Measurements from ENCODE around the gene ALLC. TPM values are rescaled to one million over a fixed set of nuclear protein-coding genes. Genes with fewer than 3 reads are reported as not detected.
"Not testable (repeated sequence)": the region's sequence is repeated elsewhere in the genome, so short reads cannot be mapped to it uniquely, and the experiment has no call there.

The ALLC gene
- total RNA-seq: not detected in 2 replicates

DNA sequence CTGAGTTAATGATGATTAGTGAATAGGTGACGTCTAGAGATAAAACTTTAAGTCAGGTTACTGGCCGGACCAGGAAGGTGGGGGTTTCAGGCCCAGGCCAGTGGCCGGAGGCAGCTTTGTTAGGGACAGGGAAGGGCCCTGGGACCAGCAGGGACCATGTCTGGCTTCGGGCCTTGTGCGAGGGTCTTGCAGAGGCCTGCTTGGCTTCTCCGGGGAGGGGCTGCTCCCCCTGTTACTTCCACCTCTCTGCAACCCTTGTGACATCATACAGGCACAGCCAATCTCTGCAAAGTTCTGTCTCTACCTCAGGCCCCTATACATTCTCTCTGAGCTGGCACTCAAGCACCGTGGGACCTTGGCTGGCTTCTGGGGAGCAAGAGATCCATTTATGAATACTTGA, at the start of gene ALLC:
ALLC (plus strand) TSS at position 320 of the 400 bp plus-strand sequence. CDS start 12,958 bp downstream, outside the sequence.
- DNase-seq (ENCODE audit: low spot score): no peak
- no peaks in the 10 kb centered on the region for H3K9me3 Mint-ChIP-seq
- no peak within 1 kb of the TSS for H3K4me3 Mint-ChIP-seq (ENCODE audit: low read depth)
- H3K27ac Mint-ChIP-seq: no peak within 1 kb of the TSS
- no peaks in the 10 kb centered on the region for H3K27me3 Mint-ChIP-seq (ENCODE audit: low read depth)
- H3K36me3 Mint-ChIP-seq (ENCODE audit: low read depth): no peaks in the 10 kb centered on the region
- intact Hi-C loops (cut with micrococcal nuclease): no loop called here
- no peaks in the 10 kb centered on the region for H3K4me1 Mint-ChIP-seq (ENCODE audit: low read depth)

- H3K9me3 Mint-ChIP-seq: no peaks in the 10 kb centered on the region
- H3K27ac Mint-ChIP-seq: no peak overlapping the region
- DNase-seq (ENCODE audit: low spot score): peak; percentile 3
- no peaks in the 10 kb centered on the region for H3K36me3 Mint-ChIP-seq (ENCODE audit: low read depth)
- H3K4me3 Mint-ChIP-seq (ENCODE audit: low read depth): no peak overlapping the region
- H3K4me1 Mint-ChIP-seq (ENCODE audit: low read depth): peaks cover 2% of the 10 kb centered on the region
- H3K27me3 Mint-ChIP-seq (ENCODE audit: low read depth): no peaks in the 10 kb centered on the region
- intact Hi-C loops (cut with micrococcal nuclease): no loop called here
These were observed 49.4 kb upstream of the ALLC start for GRCh38 chr2:3608373-3609278.

GRCh38 chr2:3609279-3609673, 48.7 kb upstream of the ALLC start:
- not testable (repeated sequence) for H3K4me1 Mint-ChIP-seq (ENCODE audit: low read depth); H3K27ac Mint-ChIP-seq
- DNase-seq (ENCODE audit: low spot score): peak; percentile 11

GRCh38 chr2:3610415-3610814, 47.6 kb upstream of the ALLC start:
- DNase-seq (ENCODE audit: low spot score): no peak
- no peaks in the 10 kb centered on the region for H3K27me3 Mint-ChIP-seq (ENCODE audit: low read depth)

More at GRCh38 chr2:3609279-3609673, 48.7 kb upstream of the ALLC start:
- H3K27me3 Mint-ChIP-seq (ENCODE audit: low read depth); H3K9me3 Mint-ChIP-seq; intact Hi-C loops (cut with micrococcal nuclease); H3K4me3 Mint-ChIP-seq (ENCODE audit: low read depth); H3K36me3 Mint-ChIP-seq (ENCODE audit: low read depth): not testable (repeated sequence)

DNA sequence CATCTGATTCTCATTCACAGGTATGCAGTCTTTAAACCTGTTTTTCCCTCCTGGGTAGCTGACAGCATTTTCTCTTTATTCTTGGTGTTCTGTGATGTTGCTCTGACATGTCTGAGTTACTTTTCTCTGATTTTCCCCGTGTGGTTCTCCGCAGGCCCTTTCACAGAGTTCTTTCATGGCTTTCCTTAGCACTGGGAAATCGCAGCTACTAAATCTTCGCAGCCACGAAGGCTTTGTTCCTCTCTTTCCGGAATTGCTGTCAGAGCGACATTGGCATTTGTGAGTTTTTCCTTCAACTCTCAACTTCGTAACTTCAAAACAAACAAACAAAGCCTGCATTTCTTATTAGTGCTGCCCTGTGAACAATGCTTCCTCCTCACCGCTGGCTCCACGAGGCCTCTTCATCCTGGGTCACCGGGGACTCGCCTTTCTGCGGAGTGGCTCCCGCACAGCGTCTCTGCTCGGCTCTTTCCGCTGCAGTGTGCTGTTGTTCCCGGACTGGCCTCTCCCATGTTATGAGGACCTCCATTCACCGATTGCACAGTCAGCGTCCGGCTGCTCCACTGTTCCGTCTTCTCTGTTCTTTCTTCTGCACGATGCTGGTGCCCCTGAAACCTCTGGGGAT, 47.0 kb upstream of the ALLC start:
- Mint-ChIP-seq H3K4me1 (ENCODE audit: low read depth) (no peaks in the 10 kb centered on the region), H3K4me3 (ENCODE audit: low read depth) (no peak overlapping the region), H3K9me3 (no peaks in the 10 kb centered on the region), H3K27ac (no peak overlapping the region), H3K36me3 (ENCODE audit: low read depth) (no peaks in the 10 kb centered on the region), H3K27me3 (ENCODE audit: low read depth) (no peaks in the 10 kb centered on the region)
- intact Hi-C loops (cut with micrococcal nuclease): no loop called here
- DNase-seq (ENCODE audit: low spot score): peak; percentile 1

More at GRCh38 chr2:3610415-3610814, 47.6 kb upstream of the ALLC start:
- intact Hi-C loops (cut with micrococcal nuclease): no loop called here
- no peaks in the 10 kb centered on the region for H3K36me3 Mint-ChIP-seq (ENCODE audit: low read depth)
- no peak overlapping the region for H3K27ac Mint-ChIP-seq
- no peaks in the 10 kb centered on the region for H3K4me1 Mint-ChIP-seq (ENCODE audit: low read depth)
- H3K9me3 Mint-ChIP-seq: no peaks in the 10 kb centered on the region
- H3K4me3 Mint-ChIP-seq (ENCODE audit: low read depth): no peak overlapping the region

DNA sequence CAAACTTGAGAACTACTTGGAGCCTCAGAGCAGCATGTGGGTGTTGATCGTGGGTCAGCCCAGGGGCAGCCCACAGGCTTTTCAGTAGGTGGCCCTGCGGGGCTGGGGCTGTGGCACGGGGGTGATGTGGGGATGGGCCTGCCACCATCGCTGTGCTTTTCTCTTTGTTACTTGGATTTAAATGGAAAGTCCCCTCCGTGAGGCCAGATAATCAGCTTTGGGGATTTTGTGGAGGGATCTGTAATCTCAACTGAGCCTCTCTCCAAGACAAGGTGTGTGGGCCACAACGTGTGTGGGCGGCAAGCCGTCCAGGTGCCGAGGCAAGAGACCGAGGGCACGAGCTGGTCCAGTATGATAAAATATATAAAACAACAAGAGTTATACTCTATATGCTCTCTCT, 46.4 kb upstream of the ALLC start:
- intact Hi-C loops (cut with micrococcal nuclease): no loop called here
- no peak overlapping the region for H3K4me3 Mint-ChIP-seq (ENCODE audit: low read depth)
- H3K36me3 Mint-ChIP-seq (ENCODE audit: low read depth): no peaks in the 10 kb centered on the region
- no peaks in the 10 kb centered on the region for H3K4me1 Mint-ChIP-seq (ENCODE audit: low read depth)
- peak; percentile 2 for DNase-seq (ENCODE audit: low spot score)
- no peaks in the 10 kb centered on the region for H3K9me3 Mint-ChIP-seq
- H3K27me3 Mint-ChIP-seq (ENCODE audit: low read depth): no peaks in the 10 kb centered on the region
- H3K27ac Mint-ChIP-seq: no peak overlapping the region

DNA sequence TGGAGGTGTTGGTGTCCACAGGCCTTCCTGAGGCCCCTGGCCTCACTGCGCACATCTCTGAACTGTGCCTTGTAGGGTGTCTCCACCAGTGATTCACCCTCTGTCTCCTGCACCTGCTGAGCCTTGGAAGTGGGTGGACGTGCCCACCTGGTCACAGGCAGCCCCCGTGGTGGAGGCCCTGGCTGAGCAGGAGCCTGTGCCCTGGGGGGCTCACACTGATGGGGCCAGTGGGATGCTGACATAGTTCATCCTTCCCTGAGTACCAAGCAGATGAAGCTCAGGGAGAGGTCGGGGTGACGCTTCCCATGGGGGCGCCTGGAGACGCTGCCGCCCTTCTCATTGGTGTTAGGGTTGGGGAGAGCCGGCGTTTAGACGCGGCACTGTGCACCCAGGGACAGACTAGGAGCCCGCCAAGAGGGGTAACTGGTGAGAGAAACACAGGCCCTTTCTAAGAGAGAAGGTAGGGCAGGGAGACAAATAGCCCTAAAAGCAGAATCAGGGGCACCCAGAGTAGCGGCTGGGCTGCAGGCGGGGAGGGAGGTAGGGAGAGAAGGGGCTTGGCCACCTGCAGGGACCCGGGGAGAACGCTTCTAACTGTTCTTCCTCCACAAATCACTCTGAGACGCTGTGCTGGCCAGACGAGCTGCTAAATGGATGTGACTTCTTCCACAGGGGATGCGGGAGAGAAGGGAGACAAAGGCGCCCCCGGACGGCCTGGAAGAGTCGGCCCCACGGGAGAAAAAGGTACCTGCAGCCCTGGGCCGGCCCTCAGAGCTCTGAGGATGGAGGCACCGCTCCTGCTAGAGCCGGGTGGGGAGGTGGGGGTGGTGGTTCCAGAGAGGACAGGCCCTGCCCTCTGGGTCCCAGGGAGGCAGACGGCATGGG, 45.1 kb upstream of the ALLC start:
- Mint-ChIP-seq H3K36me3 (ENCODE audit: low read depth) (peaks cover 4% of the 10 kb centered on the region), H3K27ac (no peak overlapping the region), H3K9me3 (peaks cover 7% of the 10 kb centered on the region), H3K4me3 (ENCODE audit: low read depth) (no peak overlapping the region), H3K27me3 (ENCODE audit: low read depth) (no peaks in the 10 kb centered on the region), H3K4me1 (ENCODE audit: low read depth) (no peaks in the 10 kb centered on the region)
- DNase-seq (ENCODE audit: low spot score): peak; percentile 4
- intact Hi-C loops (cut with micrococcal nuclease): no loop called here

- Mint-ChIP-seq H3K4me3 (ENCODE audit: low read depth) (no peak overlapping the region), H3K36me3 (ENCODE audit: low read depth) (peaks cover 4% of the 10 kb centered on the region), H3K9me3 (peaks cover 9% of the 10 kb centered on the region), H3K4me1 (ENCODE audit: low read depth) (no peaks in the 10 kb centered on the region), H3K27me3 (ENCODE audit: low read depth) (no peaks in the 10 kb centered on the region), H3K27ac (no peak overlapping the region)
- intact Hi-C loops (cut with micrococcal nuclease): no loop called here
- no peak for DNase-seq (ENCODE audit: low spot score)
These were observed 44.5 kb upstream of the ALLC start for GRCh38 chr2:3613524-3613905.

GRCh38 chr2:3614743-3615142, 43.3 kb upstream of the ALLC start:
- H3K27ac Mint-ChIP-seq; H3K9me3 Mint-ChIP-seq; DNase-seq (ENCODE audit: low spot score); H3K36me3 Mint-ChIP-seq (ENCODE audit: low read depth); H3K27me3 Mint-ChIP-seq (ENCODE audit: low read depth); intact Hi-C loops (cut with micrococcal nuclease); H3K4me1 Mint-ChIP-seq (ENCODE audit: low read depth); H3K4me3 Mint-ChIP-seq (ENCODE audit: low read depth): not testable (repeated sequence)

- H3K9me3 Mint-ChIP-seq; H3K27me3 Mint-ChIP-seq (ENCODE audit: low read depth); DNase-seq (ENCODE audit: low spot score); intact Hi-C loops (cut with micrococcal nuclease); H3K4me3 Mint-ChIP-seq (ENCODE audit: low read depth); H3K36me3 Mint-ChIP-seq (ENCODE audit: low read depth); H3K4me1 Mint-ChIP-seq (ENCODE audit: low read depth); H3K27ac Mint-ChIP-seq: not testable (repeated sequence)
These were observed 42.3 kb upstream of the ALLC start for GRCh38 chr2:3615541-3616200.

DNA sequence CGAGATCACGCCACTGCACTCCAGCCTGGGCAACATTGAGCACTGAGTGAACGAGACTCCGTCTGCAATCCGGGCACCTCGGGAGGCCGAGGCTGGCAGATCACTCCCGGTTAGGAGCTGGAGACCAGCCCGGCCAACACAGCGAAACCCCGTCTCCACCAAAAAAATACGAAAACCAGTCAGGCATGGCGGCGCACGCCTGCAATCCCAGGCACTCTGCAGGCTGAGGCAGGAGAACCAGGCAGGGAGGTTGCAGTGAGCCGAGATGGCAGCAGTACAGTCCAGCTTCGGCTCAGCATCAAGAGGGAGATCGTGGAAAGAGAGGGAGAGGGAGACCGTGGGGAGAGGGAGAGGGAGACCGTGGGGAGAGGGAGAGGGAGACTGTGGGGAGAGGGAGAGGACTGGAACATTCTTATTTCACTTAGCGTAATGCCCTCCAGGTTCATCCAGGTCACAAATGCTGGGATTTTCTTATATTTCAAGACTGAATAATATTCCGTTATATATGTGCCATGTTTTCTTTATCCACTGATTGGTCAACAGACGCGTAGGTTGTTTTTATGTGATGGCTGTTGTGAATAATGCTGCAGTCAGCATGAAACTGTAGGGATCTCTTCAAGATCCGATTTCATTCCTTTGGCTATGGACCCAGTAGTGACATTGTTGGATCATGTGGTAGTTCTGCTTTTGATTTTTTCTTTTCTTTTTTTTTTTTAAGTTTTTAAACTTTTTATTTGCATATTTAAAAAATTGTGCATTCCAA, 41.4 kb upstream of the ALLC start:
- H3K27ac Mint-ChIP-seq; DNase-seq (ENCODE audit: low spot score); H3K4me1 Mint-ChIP-seq (ENCODE audit: low read depth); H3K4me3 Mint-ChIP-seq (ENCODE audit: low read depth); H3K9me3 Mint-ChIP-seq; intact Hi-C loops (cut with micrococcal nuclease); H3K36me3 Mint-ChIP-seq (ENCODE audit: low read depth); H3K27me3 Mint-ChIP-seq (ENCODE audit: low read depth): not testable (repeated sequence)
